Chondrocyte (in vitro differentiated cells): Measurements from ENCODE around the gene DCK. TPM values are rescaled to one million over a fixed set of nuclear protein-coding genes. Genes with fewer than 3 reads are reported as not detected.
A peak's percentile ranks its signal among the peaks of the same experiment; 100 is the strongest.

Experiments
- DNase-seq: peaks from one replicate; pipeline ENCODE4 v3.0.0; 2021; ENCODE audit warnings: mixed read lengths, low spot score
- H3K27ac Mint-ChIP-seq: one replicate; pipeline ENCODE4 v1.8.0; 2021; ENCODE audit warnings: mild to moderate bottlenecking, moderate library complexity, mixed read lengths; ENCODE audit not compliant: unreplicated experiment
- H3K27me3 Mint-ChIP-seq: 2 replicates; pipeline ENCODE4 v1.8.0; 2021; ENCODE audit warnings: low read depth, mixed read lengths
- H3K36me3 Mint-ChIP-seq: 2 replicates; pipeline ENCODE4 v1.8.0; 2021; ENCODE audit warnings: low read depth, mixed read lengths
- H3K4me1 Mint-ChIP-seq: 2 replicates; pipeline ENCODE4 v1.8.0; 2021; ENCODE audit warnings: low read depth, mild to moderate bottlenecking, mixed read lengths
- H3K4me3 Mint-ChIP-seq: one replicate; pipeline ENCODE4 v1.8.0; 2021; ENCODE audit warnings: mild to moderate bottlenecking, moderate library complexity, mixed read lengths; ENCODE audit not compliant: unreplicated experiment
- H3K9me3 Mint-ChIP-seq: 2 replicates; pipeline ENCODE4 v1.8.0; 2021; ENCODE audit warnings: low read depth, mixed read lengths
- long read RNA-seq: library from polyadenylated mRNA; stranded (forward); transcript quantifications from one replicate; pipeline ENCODE4 v2.0.0, GENCODE V29; 2021
- total RNA-seq: library from RNA; stranded (reverse); gene quantifications from 3 replicates; pipeline ENCODE4 v1.2.1, GENCODE V29; 2021
- TF ChIP-seq, protein P1 (sequence below): fragments of 200-600 bp; sonication (generic); IDR thresholded peaks from 2 replicates; pipeline ENCODE4 v1.5.0; 2021; ENCODE audit warnings: antibody characterized with exemption, mild to moderate bottlenecking, moderate library complexity

Gene DCK
- total RNA-seq, result 14.0 to 16.7 TPM (median 14.9 TPM) in 3 replicates
- long read RNA-seq, transcript DCK-201 (7 exons, 2,716 nt), result major isoform, 103 of 113 reads
- long read RNA-seq, partial matches to known transcripts, result 0 of 113 reads
- long read RNA-seq, other reads (novel, unspliced or antisense), result 5 of 113 reads

DNA sequence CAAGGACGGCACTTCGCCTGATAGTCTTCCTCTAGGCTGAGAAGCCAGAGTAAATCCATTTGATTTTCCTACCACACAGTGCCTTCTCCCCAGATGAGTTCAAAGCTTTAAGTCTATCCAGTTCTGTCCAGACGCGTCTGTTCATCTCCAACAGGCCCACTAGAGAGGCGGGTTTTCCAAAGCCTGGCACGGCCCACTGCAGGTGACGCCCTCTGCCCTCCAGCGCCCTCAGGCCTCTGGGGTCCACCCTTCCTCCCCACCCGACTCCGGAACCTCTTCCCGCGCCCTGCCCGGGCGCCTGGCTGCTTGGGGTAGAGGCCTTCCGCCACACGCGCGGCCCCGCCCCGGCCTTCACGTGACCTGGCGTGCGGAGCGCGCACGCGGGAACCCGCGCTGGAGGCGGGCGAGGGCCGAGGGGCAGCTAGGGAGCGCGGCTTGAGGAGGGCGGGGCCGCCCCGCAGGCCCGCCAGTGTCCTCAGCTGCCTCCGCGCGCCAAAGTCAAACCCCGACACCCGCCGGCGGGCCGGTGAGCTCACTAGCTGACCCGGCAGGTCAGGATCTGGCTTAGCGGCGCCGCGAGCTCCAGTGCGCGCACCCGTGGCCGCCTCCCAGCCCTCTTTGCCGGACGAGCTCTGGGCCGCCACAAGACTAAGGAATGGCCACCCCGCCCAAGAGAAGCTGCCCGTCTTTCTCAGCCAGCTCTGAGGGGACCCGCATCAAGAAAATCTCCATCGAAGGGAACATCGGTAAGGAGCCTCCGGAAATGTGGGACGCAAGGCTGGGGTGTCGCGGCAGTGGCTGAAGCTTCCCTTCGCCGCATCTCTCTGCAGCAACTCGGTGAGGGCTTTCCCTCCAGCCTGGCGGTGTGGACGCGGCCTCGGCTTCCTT is at the start of gene DCK:
TSS of gene DCK (plus strand) at position 469 of the 888 bp plus-strand sequence. CDS start at position 656, 187 bp downstream.
- peak; percentile 96 for DNase-seq
- no peaks in the 10 kb centered on the region for H3K27me3 Mint-ChIP-seq
- no peaks in the 10 kb centered on the region for H3K9me3 Mint-ChIP-seq
- TF ChIP-seq, protein P1, sequence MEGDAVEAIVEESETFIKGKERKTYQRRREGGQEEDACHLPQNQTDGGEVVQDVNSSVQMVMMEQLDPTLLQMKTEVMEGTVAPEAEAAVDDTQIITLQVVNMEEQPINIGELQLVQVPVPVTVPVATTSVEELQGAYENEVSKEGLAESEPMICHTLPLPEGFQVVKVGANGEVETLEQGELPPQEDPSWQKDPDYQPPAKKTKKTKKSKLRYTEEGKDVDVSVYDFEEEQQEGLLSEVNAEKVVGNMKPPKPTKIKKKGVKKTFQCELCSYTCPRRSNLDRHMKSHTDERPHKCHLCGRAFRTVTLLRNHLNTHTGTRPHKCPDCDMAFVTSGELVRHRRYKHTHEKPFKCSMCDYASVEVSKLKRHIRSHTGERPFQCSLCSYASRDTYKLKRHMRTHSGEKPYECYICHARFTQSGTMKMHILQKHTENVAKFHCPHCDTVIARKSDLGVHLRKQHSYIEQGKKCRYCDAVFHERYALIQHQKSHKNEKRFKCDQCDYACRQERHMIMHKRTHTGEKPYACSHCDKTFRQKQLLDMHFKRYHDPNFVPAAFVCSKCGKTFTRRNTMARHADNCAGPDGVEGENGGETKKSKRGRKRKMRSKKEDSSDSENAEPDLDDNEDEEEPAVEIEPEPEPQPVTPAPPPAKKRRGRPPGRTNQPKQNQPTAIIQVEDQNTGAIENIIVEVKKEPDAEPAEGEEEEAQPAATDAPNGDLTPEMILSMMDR, result peak; percentile 13
- H3K27ac Mint-ChIP-seq, result peak within 1 kb of the TSS; percentile 88
- H3K36me3 Mint-ChIP-seq, result no peaks in the 10 kb centered on the region
- H3K4me3 Mint-ChIP-seq, result peak within 1 kb of the TSS; percentile 83
- H3K4me1 Mint-ChIP-seq, result peaks cover 49% of the 10 kb centered on the region

DNA sequence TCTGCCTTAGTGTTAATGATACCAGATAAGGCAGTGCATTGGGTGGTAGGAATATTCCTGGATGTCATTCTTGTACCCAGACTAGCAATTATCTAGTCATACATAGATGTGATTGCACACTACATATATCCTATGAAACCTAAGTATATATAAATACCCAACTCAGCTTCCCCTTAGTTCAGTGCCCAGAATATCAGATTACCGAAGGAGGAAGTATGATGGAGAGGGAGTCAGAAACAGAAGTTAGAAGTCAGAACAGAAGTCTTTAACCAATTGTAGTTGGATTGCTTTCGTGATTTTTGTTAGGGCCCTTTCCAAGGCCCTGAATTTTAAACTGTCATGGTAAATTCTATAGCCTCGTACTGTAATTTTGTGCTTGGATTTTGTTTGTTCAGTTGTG is 48.4 kb upstream of the DCK start:
- Mint-ChIP-seq H3K36me3 (peaks cover 4% of the 10 kb centered on the region), H3K27me3 (no peaks in the 10 kb centered on the region), H3K9me3 (no peaks in the 10 kb centered on the region), H3K27ac (peak overlapping the region; percentile 75), H3K4me1 (peaks cover 38% of the 10 kb centered on the region), H3K4me3 (no peak overlapping the region)
- TF ChIP-seq, protein P1, result no peak
- no peak for DNase-seq

DNA sequence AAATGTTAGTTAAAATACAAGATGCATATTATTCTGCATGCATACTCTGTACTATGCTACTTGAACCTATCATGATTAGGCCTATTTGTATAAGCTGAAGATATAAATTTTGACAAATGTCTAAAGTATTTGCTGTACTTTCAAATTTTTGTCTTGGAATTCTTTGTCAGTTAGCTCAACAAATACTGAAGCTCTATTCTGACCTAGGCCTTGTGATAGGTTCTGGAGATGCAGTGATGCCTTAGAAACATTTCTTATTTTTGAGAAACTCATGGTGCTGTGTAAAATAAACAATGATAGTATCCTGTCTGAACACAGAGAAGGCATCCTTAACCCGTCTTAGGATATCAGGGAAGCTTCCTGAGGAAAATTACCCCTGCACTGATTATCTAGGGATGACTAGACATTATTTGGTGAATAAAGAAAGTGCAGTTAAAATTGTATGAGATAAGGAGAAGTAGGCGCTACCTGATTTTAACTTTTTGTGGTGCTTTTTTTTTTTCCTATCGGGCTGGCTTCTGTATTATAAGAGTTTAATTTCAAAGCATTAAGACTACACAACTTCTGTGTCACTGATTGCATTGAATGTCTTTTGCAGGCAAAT is 47.9 kb upstream of the DCK start:
- no peaks in the 10 kb centered on the region for H3K27me3 Mint-ChIP-seq
- no peaks in the 10 kb centered on the region for H3K9me3 Mint-ChIP-seq
- H3K4me1 Mint-ChIP-seq, result peaks cover 38% of the 10 kb centered on the region
- TF ChIP-seq, protein P1, result no peak
- peaks cover 4% of the 10 kb centered on the region for H3K36me3 Mint-ChIP-seq
- H3K27ac Mint-ChIP-seq, result peak overlapping the region; percentile 75
- no peak for DNase-seq
- no peak overlapping the region for H3K4me3 Mint-ChIP-seq

DNA sequence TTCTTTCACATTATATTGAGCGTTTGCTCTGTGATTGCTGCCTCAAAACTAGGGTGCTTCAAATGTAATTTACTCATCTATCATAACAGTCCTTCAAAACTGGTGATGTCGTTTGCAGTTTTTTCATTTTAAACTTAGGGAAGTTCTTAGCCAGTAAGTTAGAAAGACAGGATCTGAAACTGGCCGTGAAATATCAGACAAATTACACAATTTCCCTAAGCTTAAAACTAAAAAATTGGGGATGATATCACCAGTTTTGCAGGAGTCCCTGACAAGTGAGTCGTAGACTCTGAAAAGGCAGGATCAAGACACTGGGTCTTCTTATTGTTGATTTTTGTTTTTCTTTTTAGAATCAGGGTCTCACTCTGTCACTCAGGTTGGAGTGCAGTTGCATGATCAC is 46.5 kb upstream of the DCK start:
- no peaks in the 10 kb centered on the region for H3K27me3 Mint-ChIP-seq
- no peak overlapping the region for H3K4me3 Mint-ChIP-seq
- H3K27ac Mint-ChIP-seq, result no peak overlapping the region

More for the DNA sequence above, 46.5 kb upstream of the DCK start:
- Mint-ChIP-seq H3K4me1 (peaks cover 41% of the 10 kb centered on the region), H3K36me3 (peaks cover 2% of the 10 kb centered on the region), H3K9me3 (no peaks in the 10 kb centered on the region)
- TF ChIP-seq, protein P1, result no peak
- DNase-seq, result no peak
